A549 (cell line): ENCODE measurements around the gene CYB5D1. TPM values are rescaled to one million over a fixed set of nuclear protein-coding genes. Genes with fewer than 3 reads are reported as not detected.

Source experiments
- ATAC-seq, 2 experiments: fragments of 200-7000 bp in 1 of 2; fragments of >200 bp in 1 of 2; cut with Nextera tagmentation in 1 of 2; cut with Tn5 transposase in 1 of 2; 3 replicates each; pipeline versions ENCODE4 v1.8.0 to v1.9.1; 2018 to 2020; ENCODE audit warnings: mild to moderate bottlenecking in 1 of 2, moderate library complexity in 1 of 2
- CTCF ChIA-PET: fragments of 300-600 bp; sonication (Branson Sonifier 250); formaldehyde crosslinking; extraction: SDS; loops from one replicate; lab custom pipeline; 2021; ENCODE audit warnings: antibody characterized with exemption, inconsistent platforms; lab: Yijun Ruan, JAX
- POLR2A ChIA-PET: fragments of 350-600 bp; formaldehyde crosslinking; extraction: SDS; loops from one replicate; lab custom pipeline; 2021; ENCODE audit warnings: antibody characterized with exemption, inconsistent platforms; lab: Yijun Ruan, JAX
- DNase-seq, 2 experiments: peaks; one replicate each; pipeline versions ENCODE4 v3.0.0 to v3.0.0-alpha.2; 2011 to 2016; ENCODE audit warnings: low read depth in 1 of 2, low spot score in 1 of 2
- FAIRE-seq: peaks from 2 replicates; lab custom pipeline; 2011; peaks lifted over from hg19 to GRCh38; lab: Jason Lieb, UNC
- H3K27ac ChIP-seq, 2 experiments: fragments of >200 bp; sonication (Bioruptor Twin); formaldehyde crosslinking; 3 replicates each; pipeline ENCODE4 v1.5.1; 2016 to 2017
- H3K4me1 ChIP-seq: fragments of >200 bp; sonication (Bioruptor Twin); formaldehyde crosslinking; 3 replicates; pipeline ENCODE4 v1.6.1; 2016
- H3K4me2 ChIP-seq: fragments of >200 bp; sonication (Bioruptor Twin); formaldehyde crosslinking; 3 replicates; pipeline ENCODE4 v1.6.1; 2016
- H3K4me3 ChIP-seq: fragments of >200 bp; sonication (Bioruptor Twin); formaldehyde crosslinking; 3 replicates; pipeline ENCODE4 v1.5.1; 2016
- H3K9me3 ChIP-seq: fragments of >200 bp; sonication (Bioruptor Twin); formaldehyde crosslinking; 3 replicates; pipeline ENCODE4 v1.6.1; 2016
- CBX8 ChIP-seq: fragments of 200-600 bp; sonication (generic); IDR thresholded peaks from 2 replicates; pipeline ENCODE4 v1.6.1; 2016
- CEBPB ChIP-seq, 2 experiments: fragments of >200 bp in 1 of 2; sonication (Bioruptor Twin) in 1 of 2; formaldehyde crosslinking in 1 of 2; IDR thresholded peaks; 2 replicates each; pipeline ENCODE4 v1.6.1; 2012 to 2016
- EHMT2 ChIP-seq: fragments of 200-600 bp; sonication (generic); IDR thresholded peaks from 2 replicates; pipeline ENCODE4 v1.6.1; 2016; ENCODE audit warnings: antibody characterized with exemption, low read depth, mild to moderate bottlenecking, moderate library complexity
- FOSB ChIP-seq: fragments of 250-450 bp; sonication (Bioruptor Pico); IDR thresholded peaks from 2 replicates; pipeline ENCODE4 v1.5.0; 2020; ENCODE audit warnings: mild to moderate bottlenecking, moderate library complexity
- FOSL2 ChIP-seq, 2 experiments: fragments of 450-650 bp in 1 of 2; fragments of >200 bp in 1 of 2; sonication (Bioruptor Twin) in 1 of 2; formaldehyde crosslinking; IDR thresholded peaks; 2 replicates each; pipeline versions ENCODE4 v1.5.0 to v1.6.1; 2016 to 2020; ENCODE audit warnings: mild to moderate bottlenecking in 1 of 2, moderate library complexity in 1 of 2
- FOXS1 ChIP-seq: fragments of 250-450 bp; sonication (Bioruptor Pico); IDR thresholded peaks from 2 replicates; pipeline ENCODE4 v1.5.0; 2020; ENCODE audit warnings: mild to moderate bottlenecking, moderate library complexity
- GATA3 ChIP-seq: IDR thresholded peaks from 2 replicates; pipeline ENCODE4 v1.6.1; 2012; ENCODE audit warnings: borderline replicate concordance
- HOXB5 ChIP-seq: fragments of 250-450 bp; sonication (Bioruptor Pico); IDR thresholded peaks from 2 replicates; pipeline ENCODE4 v1.5.0; 2020; ENCODE audit warnings: mild to moderate bottlenecking, moderate library complexity
- JUN ChIP-seq, 2 experiments: fragments of >200 bp; sonication (Bioruptor Twin); formaldehyde crosslinking; IDR thresholded peaks; 2 replicates in 1 of 2; 3 replicates in 1 of 2; pipeline ENCODE4 v1.6.1; 2016 to 2017
- KDM5A ChIP-seq: fragments of 200-600 bp; sonication (generic); IDR thresholded peaks from 2 replicates; pipeline ENCODE4 v1.6.1; 2016; ENCODE audit warnings: antibody characterized with exemption, mild to moderate bottlenecking
- MAFK ChIP-seq: fragments of 450-650 bp; IDR thresholded peaks from 2 replicates; pipeline ENCODE4 v1.6.1; 2014; ENCODE audit not compliant: partially characterized antibody
- MAZ ChIP-seq: fragments of 150-350 bp; IDR thresholded peaks from 2 replicates; pipeline ENCODE4 v1.6.1; 2014; ENCODE audit warnings: antibody characterized with exemption, low read depth, low read length, borderline replicate concordance
- MYC ChIP-seq: IDR thresholded peaks from 2 replicates; pipeline ENCODE4 v1.6.1; 2012; ENCODE audit warnings: mild to moderate bottlenecking, inconsistent platforms, low read length, improper control_type of control experiment, borderline replicate concordance
- NPAS2 ChIP-seq: fragments of 250-450 bp; sonication (Bioruptor Pico); IDR thresholded peaks from 2 replicates; pipeline ENCODE4 v1.8.0; 2022; ENCODE audit warnings: mild to moderate bottlenecking, moderate library complexity, borderline replicate concordance
- NR3C1 ChIP-seq: fragments of >200 bp; sonication (Bioruptor Twin); formaldehyde crosslinking; IDR thresholded peaks from 3 replicates; pipeline ENCODE4 v1.6.1; 2017
- POLR2AphosphoS2 ChIP-seq: conservative IDR thresholded peaks from 2 replicates; pipeline ENCODE4 v1.6.1; 2012; ENCODE audit warnings: low read length, improper control_type of control experiment, inconsistent platforms
- RAD21 ChIP-seq, 2 experiments: fragments of >200 bp in 1 of 2; sonication (Bioruptor Twin) in 1 of 2; formaldehyde crosslinking in 1 of 2; IDR thresholded peaks in 1 of 2; conservative IDR thresholded peaks in 1 of 2; 2 replicates in 1 of 2; 3 replicates in 1 of 2; pipeline ENCODE4 v1.6.1; 2012 to 2018; ENCODE audit warnings: inconsistent platforms in 1 of 2
- RARB ChIP-seq: fragments of 250-450 bp; sonication (Bioruptor Pico); IDR thresholded peaks from 2 replicates; pipeline ENCODE4 v1.8.0; 2021; ENCODE audit warnings: mild to moderate bottlenecking, moderate library complexity
- RNF2 ChIP-seq: fragments of 200-600 bp; sonication (generic); IDR thresholded peaks from 2 replicates; pipeline ENCODE4 v1.6.1; 2016; ENCODE audit warnings: low read depth, mild to moderate bottlenecking, antibody characterized with exemption, moderate library complexity, borderline replicate concordance
- SMC3 ChIP-seq: fragments of >200 bp; sonication (Bioruptor Twin); formaldehyde crosslinking; IDR thresholded peaks from 3 replicates; pipeline ENCODE4 v1.6.1; 2018; ENCODE audit warnings: inconsistent platforms
- TFCP2L1 ChIP-seq: fragments of 250-450 bp; sonication (Bioruptor Pico); IDR thresholded peaks from 2 replicates; pipeline ENCODE4 v1.5.0; 2021; ENCODE audit warnings: mild to moderate bottlenecking
- ZFP36 ChIP-seq: fragments of 450-650 bp; IDR thresholded peaks from 2 replicates; pipeline ENCODE4 v1.6.1; 2014; ENCODE audit warnings: borderline replicate concordance; ENCODE audit not compliant: partially characterized antibody
- ZSCAN20 ChIP-seq: fragments of 250-450 bp; sonication (Bioruptor Pico); IDR thresholded peaks from 2 replicates; pipeline ENCODE4 v1.8.0; 2022; ENCODE audit warnings: mild to moderate bottlenecking, moderate library complexity
- WGBS: methylation state at CpG from one replicate; pipeline ENCODE4 v1.1.6; 2017; ENCODE audit errors: missing lambda C conversion rate; 5-methylcytosine and 5-hydroxymethylcytosine counted together
- polyA plus RNA-seq, 4 experiments: library from polyadenylated mRNA; depleted of rRNA in 3 of 4; stranded (reverse); fragments of >200 nt; fragmentation: RNase III in 1 of 4; extraction: RNeasy Plus Mini Kit Qiagen cat#74134 plus additional on column Dnase treatment in 1 of 4; gene quantifications; 2 replicates in 3 of 4; 3 replicates in 1 of 4; pipeline ENCODE4 v1.2.3, GENCODE V29; 2011 to 2017
- TF ChIP-seq, protein P1 (sequence below): IDR thresholded peaks from 2 replicates; pipeline ENCODE4 v1.6.1; 2012
- TF ChIP-seq, protein P2 (sequence below): fragments of 150-350 bp; IDR thresholded peaks from 2 replicates; pipeline ENCODE4 v1.6.1; 2014; ENCODE audit warnings: low read depth, mild to moderate bottlenecking, low read length
- TF ChIP-seq, protein P3 (sequence below): fragments of >200 bp; sonication (Bioruptor Twin); formaldehyde crosslinking; IDR thresholded peaks from 3 replicates; pipeline ENCODE4 v1.6.1; 2016
- TF ChIP-seq, protein P4 (sequence below): fragments of 450-650 bp; IDR thresholded peaks from 2 replicates; pipeline ENCODE4 v1.6.1; 2014; ENCODE audit warnings: antibody characterized with exemption
- TF ChIP-seq, protein P5 (sequence below): IDR thresholded peaks from 2 replicates; pipeline ENCODE4 v1.6.1; 2012
- TF ChIP-seq, protein P6 (sequence below): fragments of >200 bp; sonication (Bioruptor Twin); formaldehyde crosslinking; IDR thresholded peaks from 3 replicates; pipeline ENCODE4 v1.5.1; 2016
- TF ChIP-seq, protein P7 (sequence below): IDR thresholded peaks from 2 replicates; pipeline ENCODE4 v1.6.1; 2012; ENCODE audit warnings: low read depth, borderline replicate concordance

The CYB5D1 gene
- polyA plus RNA-seq, 2 of the 4 experiments (the other 2 are of a cell fraction) = 20.4 to 28.2 TPM

DNA sequence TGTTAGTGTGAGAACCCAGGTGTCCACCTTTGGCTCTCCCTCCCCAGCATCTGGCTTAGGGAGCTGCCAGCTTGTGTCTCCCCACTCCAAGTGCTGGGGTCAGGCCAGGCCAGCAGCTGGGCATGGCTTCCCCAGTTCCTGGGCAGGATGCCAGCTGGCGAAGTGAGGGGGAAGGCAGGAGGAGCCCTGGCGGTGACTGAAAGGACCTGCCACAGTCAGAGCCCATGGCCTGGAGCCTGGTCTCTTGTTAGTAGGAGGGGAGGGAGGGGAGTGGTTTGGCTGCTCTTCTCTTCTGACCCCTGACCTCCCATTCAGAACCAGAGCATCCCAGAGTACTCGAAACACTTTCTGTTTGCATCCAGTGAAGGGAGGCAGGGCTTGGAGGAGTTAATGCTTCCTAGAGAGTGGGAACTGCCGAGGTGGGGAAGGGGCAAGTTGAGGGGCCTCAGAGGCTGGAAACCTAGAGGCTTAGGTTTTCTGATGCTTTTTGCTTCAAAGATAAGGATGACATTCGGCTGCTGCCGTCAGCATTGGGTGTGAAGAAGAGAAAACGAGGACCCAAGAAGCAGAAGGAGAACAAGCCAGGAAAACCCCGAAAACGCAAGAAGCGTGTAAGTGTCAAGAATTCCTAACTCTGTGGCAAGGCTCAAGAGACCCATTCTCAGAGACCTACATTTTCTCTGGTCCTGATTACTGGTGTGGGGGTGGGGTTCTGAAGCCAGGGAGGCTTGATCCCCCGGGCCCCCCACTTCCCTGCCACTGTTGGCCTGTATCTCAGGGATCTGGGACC lies 31.6 kb downstream of the CYB5D1 start:
- TF ChIP-seq, protein P1, sequence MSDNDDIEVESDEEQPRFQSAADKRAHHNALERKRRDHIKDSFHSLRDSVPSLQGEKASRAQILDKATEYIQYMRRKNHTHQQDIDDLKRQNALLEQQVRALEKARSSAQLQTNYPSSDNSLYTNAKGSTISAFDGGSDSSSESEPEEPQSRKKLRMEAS = peak; percentile 77
- TF ChIP-seq ZFP36 = no peak
- TF ChIP-seq, protein P2, sequence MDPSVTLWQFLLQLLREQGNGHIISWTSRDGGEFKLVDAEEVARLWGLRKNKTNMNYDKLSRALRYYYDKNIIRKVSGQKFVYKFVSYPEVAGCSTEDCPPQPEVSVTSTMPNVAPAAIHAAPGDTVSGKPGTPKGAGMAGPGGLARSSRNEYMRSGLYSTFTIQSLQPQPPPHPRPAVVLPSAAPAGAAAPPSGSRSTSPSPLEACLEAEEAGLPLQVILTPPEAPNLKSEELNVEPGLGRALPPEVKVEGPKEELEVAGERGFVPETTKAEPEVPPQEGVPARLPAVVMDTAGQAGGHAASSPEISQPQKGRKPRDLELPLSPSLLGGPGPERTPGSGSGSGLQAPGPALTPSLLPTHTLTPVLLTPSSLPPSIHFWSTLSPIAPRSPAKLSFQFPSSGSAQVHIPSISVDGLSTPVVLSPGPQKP = no peak
- no peak for TF ChIP-seq FOSB (CRISPR knock-in tag)
- no peak for TF ChIP-seq SMC3
- TF ChIP-seq RAD21 (conservative IDR thresholded peaks at IDR 0.05 in 1 of 2, IDR thresholded peaks at IDR 0.05 in 1 of 2) = peak; percentile 19 to 34; a peak in 2 of 5 replicates
- TF ChIP-seq FOSL2 (IDR thresholded peaks at IDR 0.05) = no peak
- no peak for TF ChIP-seq FOSL2 (CRISPR knock-in tag; IDR thresholded peaks at IDR 0.05)
- TF ChIP-seq EHMT2 = no peak
- TF ChIP-seq MYC = 0 out of 2 replicates have a peak, but pooled peaks have one; percentile 39
- TF ChIP-seq FOXS1 = no peak
- no peak for TF ChIP-seq HOXB5
- no peak for TF ChIP-seq KDM5A
- peak; percentile 67 for TF ChIP-seq GATA3
- no peak for TF ChIP-seq TFCP2L1 (CRISPR knock-in tag)
- no peak for TF ChIP-seq NR3C1
- no peak for TF ChIP-seq MAFK
- TF ChIP-seq, protein P3, sequence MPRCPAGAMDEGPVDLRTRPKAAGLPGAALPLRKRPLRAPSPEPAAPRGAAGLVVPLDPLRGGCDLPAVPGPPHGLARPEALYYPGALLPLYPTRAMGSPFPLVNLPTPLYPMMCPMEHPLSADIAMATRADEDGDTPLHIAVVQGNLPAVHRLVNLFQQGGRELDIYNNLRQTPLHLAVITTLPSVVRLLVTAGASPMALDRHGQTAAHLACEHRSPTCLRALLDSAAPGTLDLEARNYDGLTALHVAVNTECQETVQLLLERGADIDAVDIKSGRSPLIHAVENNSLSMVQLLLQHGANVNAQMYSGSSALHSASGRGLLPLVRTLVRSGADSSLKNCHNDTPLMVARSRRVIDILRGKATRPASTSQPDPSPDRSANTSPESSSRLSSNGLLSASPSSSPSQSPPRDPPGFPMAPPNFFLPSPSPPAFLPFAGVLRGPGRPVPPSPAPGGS = 0 out of 3 replicates have a peak, but pooled peaks have one; percentile 24
- TF ChIP-seq RARB = no peak
- TF ChIP-seq, protein P4, sequence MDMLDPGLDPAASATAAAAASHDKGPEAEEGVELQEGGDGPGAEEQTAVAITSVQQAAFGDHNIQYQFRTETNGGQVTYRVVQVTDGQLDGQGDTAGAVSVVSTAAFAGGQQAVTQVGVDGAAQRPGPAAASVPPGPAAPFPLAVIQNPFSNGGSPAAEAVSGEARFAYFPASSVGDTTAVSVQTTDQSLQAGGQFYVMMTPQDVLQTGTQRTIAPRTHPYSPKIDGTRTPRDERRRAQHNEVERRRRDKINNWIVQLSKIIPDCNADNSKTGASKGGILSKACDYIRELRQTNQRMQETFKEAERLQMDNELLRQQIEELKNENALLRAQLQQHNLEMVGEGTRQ = no peak
- TF ChIP-seq, protein P5, sequence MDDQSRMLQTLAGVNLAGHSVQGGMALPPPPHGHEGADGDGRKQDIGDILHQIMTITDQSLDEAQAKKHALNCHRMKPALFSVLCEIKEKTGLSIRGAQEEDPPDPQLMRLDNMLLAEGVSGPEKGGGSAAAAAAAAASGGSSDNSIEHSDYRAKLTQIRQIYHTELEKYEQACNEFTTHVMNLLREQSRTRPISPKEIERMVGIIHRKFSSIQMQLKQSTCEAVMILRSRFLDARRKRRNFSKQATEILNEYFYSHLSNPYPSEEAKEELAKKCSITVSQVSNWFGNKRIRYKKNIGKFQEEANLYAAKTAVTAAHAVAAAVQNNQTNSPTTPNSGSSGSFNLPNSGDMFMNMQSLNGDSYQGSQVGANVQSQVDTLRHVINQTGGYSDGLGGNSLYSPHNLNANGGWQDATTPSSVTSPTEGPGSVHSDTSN = peak; percentile 56; the same call in 1 of the 2 replicates
- TF ChIP-seq JUN (IDR thresholded peaks at IDR 0.05) = 0 out of 5 replicates have a peak, but pooled peaks of 1 of the 2 experiments have one; percentile 38
- no peak for TF ChIP-seq MAZ
- TF ChIP-seq NPAS2 (CRISPR knock-in tag) = no peak
- no peak for TF ChIP-seq CBX8
- TF ChIP-seq ZSCAN20 (CRISPR knock-in tag) = no peak
- TF ChIP-seq POLR2AphosphoS2 = no peak
- TF ChIP-seq CEBPB (IDR thresholded peaks at IDR 0.05) = no peak
- TF ChIP-seq, protein P6, sequence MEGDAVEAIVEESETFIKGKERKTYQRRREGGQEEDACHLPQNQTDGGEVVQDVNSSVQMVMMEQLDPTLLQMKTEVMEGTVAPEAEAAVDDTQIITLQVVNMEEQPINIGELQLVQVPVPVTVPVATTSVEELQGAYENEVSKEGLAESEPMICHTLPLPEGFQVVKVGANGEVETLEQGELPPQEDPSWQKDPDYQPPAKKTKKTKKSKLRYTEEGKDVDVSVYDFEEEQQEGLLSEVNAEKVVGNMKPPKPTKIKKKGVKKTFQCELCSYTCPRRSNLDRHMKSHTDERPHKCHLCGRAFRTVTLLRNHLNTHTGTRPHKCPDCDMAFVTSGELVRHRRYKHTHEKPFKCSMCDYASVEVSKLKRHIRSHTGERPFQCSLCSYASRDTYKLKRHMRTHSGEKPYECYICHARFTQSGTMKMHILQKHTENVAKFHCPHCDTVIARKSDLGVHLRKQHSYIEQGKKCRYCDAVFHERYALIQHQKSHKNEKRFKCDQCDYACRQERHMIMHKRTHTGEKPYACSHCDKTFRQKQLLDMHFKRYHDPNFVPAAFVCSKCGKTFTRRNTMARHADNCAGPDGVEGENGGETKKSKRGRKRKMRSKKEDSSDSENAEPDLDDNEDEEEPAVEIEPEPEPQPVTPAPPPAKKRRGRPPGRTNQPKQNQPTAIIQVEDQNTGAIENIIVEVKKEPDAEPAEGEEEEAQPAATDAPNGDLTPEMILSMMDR = no peak; the same call in 2 of the 3 replicates
- TF ChIP-seq, protein P7, sequence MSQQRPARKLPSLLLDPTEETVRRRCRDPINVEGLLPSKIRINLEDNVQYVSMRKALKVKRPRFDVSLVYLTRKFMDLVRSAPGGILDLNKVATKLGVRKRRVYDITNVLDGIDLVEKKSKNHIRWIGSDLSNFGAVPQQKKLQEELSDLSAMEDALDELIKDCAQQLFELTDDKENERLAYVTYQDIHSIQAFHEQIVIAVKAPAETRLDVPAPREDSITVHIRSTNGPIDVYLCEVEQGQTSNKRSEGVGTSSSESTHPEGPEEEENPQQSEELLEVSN = 0 out of 2 replicates have a peak, but pooled peaks have one; percentile 25
- TF ChIP-seq RNF2 = no peak
- H3K9me3 ChIP-seq = no peaks in the 10 kb centered on the region
- WGBS = 53% methylated on average over 11 of the region's 11 CpGs
- ATAC-seq = peak; percentile 53 to 71
- DNase-seq = peak; percentile 92 to 98
- FAIRE-seq = peak; percentile 94
- peak overlapping the region; percentile 92 for H3K4me2 ChIP-seq
- H3K27ac ChIP-seq = peak overlapping the region; percentile 98
- peak overlapping the region; percentile 49; the same call in 2 of the 3 replicates for H3K4me3 ChIP-seq
- POLR2A ChIA-PET = interaction anchor here (0.6 to 1.0 kb wide), 2 partner anchors 32 to 237 kb away, joined by 5 read pairs; partner anchors contain the start of gene NAA38
- peaks cover 21% of the 10 kb centered on the region for H3K4me1 ChIP-seq
- CTCF ChIA-PET = interaction anchor here (0.7 to 2.3 kb wide), 18 partner anchors 9 to 171 kb away, joined by 3 to 19 read pairs (median 3); partner anchors contain the start of gene RNF227
